Heart left ventricle (tissue), 13 donors: ENCODE results near the gene ARHGAP24.

Source experiments
- CTCF ChIP-seq, 12 donors: fragments of 200-600 bp; sonication (generic) in 4 of 12; IDR thresholded peaks; one replicate each; pipeline versions ENCODE4 v1.5.0 to v1.8.0; 2018 to 2022; ENCODE audit warnings: antibody characterized with exemption in 12 of 12, mild to moderate bottlenecking in 5 of 12
- POLR2A ChIP-seq, 2 donors: fragments of 450-650 bp; IDR thresholded peaks; one replicate each; pipeline ENCODE4 v1.6.1; 2017; ENCODE audit warnings: antibody characterized with exemption in 2 of 2, mild to moderate bottlenecking in 2 of 2, moderate library complexity in 2 of 2
- donor health status: ischemic (EF 13 %, LVEDD 7.1; RV severe dilation, severe dysfunction).
- donor health status: DM: no; HTN: yes; CAD: no.
- donor health status: DM: no; HTN: no; CAD: no.
- donor health status: ischemic (EF 25% LVEDD 6.9; RV normal size, moderate dysfunction).
- donor health status: ischemic (EF 25% LVEDD 5.7; RV mildly dilated, moderate dysfunction).
- donor health status: ischemic (EF 35%, LVEDD 5.7; RV mildly dilated, moderate dysfunction).
- donor health status: nonischemic (EF 11% LVEDD 7.7; RV severe dilation, severe dysfunction).
- donor health status: DM: yes; HTN: yes; CAD: no.
- donor health status: PGD.
- donor health status: ischemic (EF 29% LVEDD 5.4; RV normal size, mild dysfunction).
- donor health status: nonischemic (EF 23%, LVEDD 6.1; RV moderate dilation, normal function).

GRCh38 chr4:85879518-85879917, 404.6 kb downstream of the ARHGAP24 start:
- TF ChIP-seq CTCF (IDR thresholded peaks at IDR 0.05) (no peak), POLR2A (IDR thresholded peaks at IDR 0.05) (no peak)
